ENCODE measurements around the gene TMED8. TPM values are rescaled to one million over a fixed set of nuclear protein-coding genes. Genes with fewer than 3 reads are reported as not detected.

TMED8 gene
- total RNA-seq, 2 experiments from 2014 or later, result 21.5 to 21.7 TPM

DNA sequence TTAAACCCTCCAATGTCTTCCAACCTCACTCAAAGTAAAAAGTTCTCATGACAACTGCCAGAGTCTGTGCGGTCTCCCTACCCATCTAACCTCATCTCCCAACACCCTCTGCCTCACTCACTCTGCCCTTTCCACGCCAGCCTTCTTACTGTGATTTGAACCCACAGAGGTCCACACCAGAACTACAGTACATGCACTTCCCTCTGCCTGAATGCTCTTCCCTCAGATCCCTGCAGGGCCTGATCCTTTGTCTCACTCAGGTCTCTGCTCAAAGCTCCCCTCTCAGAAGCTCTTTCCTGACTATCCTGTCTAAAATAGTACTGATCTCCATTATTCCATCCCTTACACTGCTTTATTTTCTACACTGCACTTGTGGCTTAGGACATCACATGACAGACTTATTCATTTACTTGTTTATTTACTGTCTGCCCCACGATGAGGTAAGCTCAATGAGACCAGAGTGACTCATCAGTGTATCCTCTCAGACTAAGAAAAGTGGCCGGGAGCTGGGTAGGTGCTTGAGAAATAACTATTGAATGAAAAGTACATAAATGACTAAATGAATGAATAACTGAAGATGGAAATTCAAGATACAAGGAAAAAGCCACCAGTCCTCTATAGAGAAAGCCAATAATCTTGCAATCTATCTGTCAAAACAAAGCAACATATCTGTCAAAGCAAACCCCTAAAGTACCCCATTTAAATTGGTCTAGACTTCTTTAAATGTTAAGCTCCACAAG is 73.3 kb downstream of the TMED8 start:
- Mint-ChIP-seq H3K4me3 (no peak overlapping the region), H3K36me3 (ENCODE audit: low read depth) (peaks cover 6% of the 10 kb centered on the region), H3K9me3 (no peaks in the 10 kb centered on the region), H3K27ac (peak overlapping the region; percentile 63), H3K27me3 (ENCODE audit: low read depth) (no peaks in the 10 kb centered on the region), H3K4me1 (ENCODE audit: low read depth) (peaks cover 13% of the 10 kb centered on the region)
- intact Hi-C loops (cut with micrococcal nuclease), result loop anchor here (1.0 to 5.0 kb wide), 5 partner anchors 18 to 404 kb away; partner anchors contain the start of genes ALKBH1, GSTZ1, SAMD15 and SLIRP
- DNase-seq, result peak; percentile 55
- CTCF ChIA-PET, result interaction anchor here (0.6 to 11.4 kb wide), 5 partner anchors 11 to 151 kb away, joined by 3 to 124 read pairs (median 4); no protein-coding TSS in a partner anchor

DNA sequence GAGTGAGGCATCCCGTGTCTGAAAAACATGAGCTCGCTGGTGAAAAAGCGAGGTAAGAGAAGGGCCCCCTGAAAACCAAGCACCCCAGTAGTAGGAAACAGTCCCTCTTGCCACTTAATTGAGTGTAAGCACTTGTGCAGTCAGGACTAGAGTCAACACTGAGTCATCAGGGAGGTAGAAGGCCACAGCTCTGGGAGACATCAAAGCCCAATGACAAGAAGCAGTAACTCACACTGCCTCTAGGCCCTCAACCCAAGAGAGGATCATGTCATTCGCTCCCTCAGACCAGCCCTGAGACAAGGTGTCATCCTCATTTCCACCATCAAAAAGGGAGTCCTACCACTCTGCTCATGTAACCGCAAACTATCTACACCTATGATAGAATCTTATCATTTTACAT is 74.0 kb downstream of the TMED8 start:
- CTCF ChIA-PET, result interaction anchor here (0.7 to 11.4 kb wide), 5 partner anchors 13 to 248 kb away, joined by 3 to 124 read pairs (median 3); no protein-coding TSS in a partner anchor
- peak; percentile 71 for DNase-seq

DNA sequence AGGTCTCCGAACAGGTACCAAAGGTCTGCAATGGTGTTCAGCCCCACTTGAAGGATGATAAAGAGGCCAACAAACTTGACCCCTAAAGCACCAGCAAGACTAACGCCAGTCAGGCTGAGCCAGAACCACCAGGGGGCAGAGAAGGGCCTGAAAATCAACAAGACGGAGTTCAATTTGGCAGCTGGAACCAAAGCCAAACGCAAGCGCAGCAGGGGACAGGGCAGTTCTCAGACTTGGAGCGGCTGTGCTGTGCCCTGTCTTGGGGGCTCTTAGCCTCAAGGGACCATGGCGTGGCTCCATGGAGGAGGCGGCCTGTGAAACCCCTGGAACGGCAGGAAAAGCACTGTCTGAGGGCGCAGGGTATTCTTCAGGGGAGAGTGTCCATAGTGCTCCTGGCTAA is 75.8 kb downstream of the TMED8 start:
- DNase-seq, result peak; percentile 82
- Mint-ChIP-seq H3K27ac (no peak overlapping the region), H3K27me3 (ENCODE audit: low read depth) (no peaks in the 10 kb centered on the region), H3K9me3 (no peaks in the 10 kb centered on the region), H3K4me1 (ENCODE audit: low read depth) (peaks cover 13% of the 10 kb centered on the region), H3K4me3 (no peak overlapping the region), H3K36me3 (ENCODE audit: low read depth) (peaks cover 7% of the 10 kb centered on the region)
- CTCF ChIA-PET, result interaction anchor here (0.6 to 11.4 kb wide), 9 partner anchors 11 to 264 kb away, joined by 3 to 124 read pairs (median 4); no protein-coding TSS in a partner anchor
- intact Hi-C loops (cut with micrococcal nuclease), result loop anchor here (1.0 to 5.0 kb wide), 6 partner anchors 15 to 503 kb away; partner anchors contain the start of genes ALKBH1, SAMD15, SLIRP and TMED8

More for the DNA sequence above, 74.0 kb downstream of the TMED8 start:
- H3K27ac Mint-ChIP-seq, result peak overlapping the region; percentile 63
- H3K9me3 Mint-ChIP-seq, result no peaks in the 10 kb centered on the region
- H3K36me3 Mint-ChIP-seq (ENCODE audit: low read depth), result peaks cover 6% of the 10 kb centered on the region
- intact Hi-C loops (cut with micrococcal nuclease), result loop anchor here (1.0 to 5.0 kb wide), 5 partner anchors 18 to 404 kb away; partner anchors contain the start of genes ALKBH1, GSTZ1, SAMD15 and SLIRP
- H3K4me1 Mint-ChIP-seq (ENCODE audit: low read depth), result peaks cover 13% of the 10 kb centered on the region
- no peak overlapping the region for H3K4me3 Mint-ChIP-seq
- H3K27me3 Mint-ChIP-seq (ENCODE audit: low read depth), result no peaks in the 10 kb centered on the region

DNA sequence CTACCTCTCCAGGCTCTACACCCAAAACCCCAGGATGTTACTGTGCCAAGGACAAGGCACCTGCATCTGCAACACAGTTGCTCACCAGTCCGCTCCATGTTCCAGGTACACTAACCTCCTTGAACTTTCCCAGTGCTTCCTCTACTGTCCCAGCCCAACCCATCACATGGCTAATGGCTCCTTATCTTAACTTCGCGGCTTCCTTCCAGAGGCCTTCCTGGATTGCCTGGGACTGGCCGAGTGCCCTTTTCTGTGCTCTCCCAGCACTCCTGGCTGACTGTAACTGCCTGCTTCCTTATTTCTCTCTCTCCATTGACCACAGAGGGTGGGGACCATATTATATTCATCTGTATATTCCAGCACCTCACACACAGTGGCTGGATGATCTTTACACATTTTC is 77.1 kb downstream of the TMED8 start:
- Mint-ChIP-seq H3K36me3 (ENCODE audit: low read depth) (peaks cover 10% of the 10 kb centered on the region), H3K4me1 (ENCODE audit: low read depth) (peaks cover 13% of the 10 kb centered on the region), H3K27ac (no peak overlapping the region), H3K27me3 (ENCODE audit: low read depth) (no peaks in the 10 kb centered on the region), H3K4me3 (no peak overlapping the region), H3K9me3 (no peaks in the 10 kb centered on the region)
- no peak for DNase-seq
- CTCF ChIA-PET, result interaction anchor here (1.1 to 11.4 kb wide), 2 partner anchors 16 to 248 kb away, joined by 3 to 124 read pairs; no protein-coding TSS in a partner anchor
- intact Hi-C loops (cut with micrococcal nuclease), result loop anchor here (5.0 kb wide), 3 partner anchors 78 to 408 kb away; partner anchors contain the start of genes ALKBH1, SAMD15, SLIRP and TMED8

DNA sequence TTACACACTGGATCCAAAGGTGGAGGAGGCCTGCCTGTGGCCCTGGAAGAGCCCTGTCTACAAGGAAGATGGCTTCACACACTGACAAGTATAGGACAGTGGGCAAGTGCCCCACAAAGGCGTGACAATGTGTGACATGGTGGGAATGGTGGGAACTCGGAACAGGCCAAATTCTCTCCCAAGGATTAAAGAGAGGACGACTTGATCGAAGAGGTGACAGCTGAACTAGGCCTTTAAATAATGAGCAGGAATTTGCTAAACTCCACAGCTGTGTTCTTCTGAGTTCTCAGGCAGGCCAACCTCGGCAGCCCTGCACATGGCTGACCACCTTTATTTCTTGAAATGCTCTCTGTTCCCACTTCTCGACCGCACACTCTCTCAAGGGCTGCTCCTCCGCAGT is 80.0 kb downstream of the TMED8 start:
- no peak for DNase-seq
- Mint-ChIP-seq H3K36me3 (ENCODE audit: low read depth) (peaks cover 6% of the 10 kb centered on the region), H3K27me3 (ENCODE audit: low read depth) (no peaks in the 10 kb centered on the region), H3K9me3 (no peaks in the 10 kb centered on the region), H3K27ac (no peak overlapping the region), H3K4me3 (no peak overlapping the region), H3K4me1 (ENCODE audit: low read depth) (no peaks in the 10 kb centered on the region)
- CTCF ChIA-PET, result interaction anchor here (11.4 kb wide), 1 partner anchor 19 kb away, joined by 124 read pairs; no protein-coding TSS in a partner anchor
- intact Hi-C loops (cut with micrococcal nuclease), result no loop called here

DNA sequence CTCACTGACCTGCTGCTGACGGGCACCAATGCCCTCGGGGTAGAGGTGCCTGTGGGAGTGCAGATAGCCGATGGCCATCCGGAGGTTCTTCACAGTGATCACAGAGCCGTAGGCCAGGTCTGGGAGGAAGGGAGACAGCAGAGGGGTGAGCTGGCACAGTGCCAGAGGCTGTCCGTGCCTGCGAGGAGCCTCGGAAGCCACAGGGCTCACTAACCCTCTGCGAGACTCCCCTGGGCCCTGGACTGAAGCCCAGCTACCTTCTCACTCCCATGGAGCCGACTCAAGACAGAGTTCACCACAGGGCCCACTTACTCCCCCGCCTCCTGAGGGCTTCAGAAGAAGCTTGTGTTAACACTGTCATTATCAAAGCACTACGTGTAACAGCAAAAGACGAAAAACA is 80.7 kb downstream of the TMED8 start:
- Mint-ChIP-seq H3K4me1 (ENCODE audit: low read depth) (no peaks in the 10 kb centered on the region), H3K36me3 (ENCODE audit: low read depth) (peaks cover 6% of the 10 kb centered on the region), H3K27me3 (ENCODE audit: low read depth) (no peaks in the 10 kb centered on the region), H3K9me3 (no peaks in the 10 kb centered on the region), H3K4me3 (no peak overlapping the region), H3K27ac (no peak overlapping the region)
- CTCF ChIA-PET, result no interaction called here
- intact Hi-C loops (cut with micrococcal nuclease), result no loop called here
- no peak for DNase-seq

DNA sequence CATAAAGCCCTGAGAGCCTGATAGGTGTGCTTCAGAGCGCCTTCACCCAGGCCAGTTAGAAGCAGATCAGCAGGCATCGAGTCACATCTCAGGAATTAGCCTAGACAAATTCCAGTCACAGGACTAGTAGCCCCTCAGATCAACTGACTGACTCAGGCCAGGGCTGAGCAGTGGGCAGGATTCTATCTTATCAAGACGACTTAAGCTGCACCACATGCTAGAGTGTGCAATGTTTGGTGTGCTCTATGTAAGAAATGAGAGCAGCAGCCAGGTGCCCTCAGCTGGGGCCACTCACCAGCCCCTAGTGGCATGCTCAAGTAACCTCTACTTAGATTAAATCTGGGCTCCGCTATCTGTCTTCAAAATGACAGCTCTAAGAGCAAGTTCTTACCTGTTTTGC is 86.2 kb downstream of the TMED8 start:
- H3K4me1 Mint-ChIP-seq (ENCODE audit: low read depth), result no peaks in the 10 kb centered on the region
- intact Hi-C loops (cut with micrococcal nuclease), result no loop called here
- no peak for DNase-seq
- no peaks in the 10 kb centered on the region for H3K9me3 Mint-ChIP-seq
- no peak overlapping the region for H3K27ac Mint-ChIP-seq
- no peaks in the 10 kb centered on the region for H3K27me3 Mint-ChIP-seq (ENCODE audit: low read depth)
- H3K4me3 Mint-ChIP-seq, result no peak overlapping the region
- H3K36me3 Mint-ChIP-seq (ENCODE audit: low read depth), result peaks cover 4% of the 10 kb centered on the region
- CTCF ChIA-PET, result interaction anchor here (1.1 to 1.6 kb wide), 3 partner anchors 10 to 22 kb away, joined by 3 to 5 read pairs (median 4); no protein-coding TSS in a partner anchor

DNA sequence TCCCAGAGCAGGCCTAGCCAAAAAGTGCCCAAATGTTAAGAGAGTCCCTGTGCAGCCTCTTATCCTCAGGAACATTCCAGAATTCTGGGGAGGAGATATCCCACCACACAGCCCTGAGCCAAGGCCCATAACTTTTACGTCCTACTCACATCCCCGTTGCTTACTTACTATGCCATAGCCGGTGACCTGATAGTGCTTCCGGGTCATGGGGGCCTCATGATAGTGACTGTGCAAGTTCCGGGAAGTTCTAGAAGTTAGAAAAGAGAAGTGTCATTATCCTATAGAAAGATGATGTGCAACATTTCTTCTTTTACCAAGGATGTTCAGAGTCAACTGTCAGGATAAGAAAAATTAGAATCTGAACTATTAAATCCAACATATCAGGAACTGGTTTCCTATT is 90.3 kb downstream of the TMED8 start:
- no peak overlapping the region for H3K27ac Mint-ChIP-seq
- no peaks in the 10 kb centered on the region for H3K27me3 Mint-ChIP-seq (ENCODE audit: low read depth)
- no peaks in the 10 kb centered on the region for H3K4me1 Mint-ChIP-seq (ENCODE audit: low read depth)
- CTCF ChIA-PET, result interaction anchor here (0.8 to 1.5 kb wide), 2 partner anchors 29 to 225 kb away, joined by 4 to 7 read pairs; no protein-coding TSS in a partner anchor
- H3K36me3 Mint-ChIP-seq (ENCODE audit: low read depth), result peaks cover 14% of the 10 kb centered on the region
- H3K4me3 Mint-ChIP-seq, result no peak overlapping the region
- H3K9me3 Mint-ChIP-seq, result no peaks in the 10 kb centered on the region
- intact Hi-C loops (cut with micrococcal nuclease), result no loop called here
- DNase-seq, result no peak

Other genes starting within 250 kb of the TMED8 start
- not detected for gene ZDHHC22, start 235.3 kb downstream of the TMED8 start, total RNA-seq
- under 1 TPM; 0.31 to 0.72 TPM for gene TMEM63C, start 195.3 kb downstream of the TMED8 start, total RNA-seq
- gene NGB, start 105.9 kb downstream of the TMED8 start, total RNA-seq, result not detected
- 10 to 100 TPM; 11.3 to 14.5 TPM for gene POMT2, start 56.2 kb downstream of the TMED8 start, total RNA-seq
- 10 to 100 TPM; 26.9 TPM for gene GSTZ1, start 56.1 kb downstream of the TMED8 start, total RNA-seq
- under 1 TPM in 1 of 2 experiments, not detected in 1; 0.10 TPM for gene SAMD15, start 285 bp upstream of the TMED8 start, total RNA-seq
- under 1 TPM; 0.30 to 0.38 TPM for gene NOXRED1, start 46.4 kb upstream of the TMED8 start, total RNA-seq
- gene VIPAS39, start 80.5 kb upstream of the TMED8 start, total RNA-seq, result 10 to 100 TPM; 12.3 to 13.3 TPM
- 100 to 1,000 TPM; 230 to 246 TPM for gene AHSA1, start 81.0 kb upstream of the TMED8 start, total RNA-seq
- gene ISM2, start 121.7 kb upstream of the TMED8 start, total RNA-seq, result not detected
- 10 to 100 TPM; 16.1 to 18.1 TPM for gene SPTLC2, start 239.5 kb upstream of the TMED8 start, total RNA-seq